Measurements from ENCODE around the gene SLC44A1. TPM values are rescaled to one million over a fixed set of nuclear protein-coding genes. Genes with fewer than 3 reads are reported as not detected.

The SLC44A1 gene
- total RNA-seq, 6 donors from 2014 or later: 15.7 to 62.2 (median 44.6) TPM

DNA sequence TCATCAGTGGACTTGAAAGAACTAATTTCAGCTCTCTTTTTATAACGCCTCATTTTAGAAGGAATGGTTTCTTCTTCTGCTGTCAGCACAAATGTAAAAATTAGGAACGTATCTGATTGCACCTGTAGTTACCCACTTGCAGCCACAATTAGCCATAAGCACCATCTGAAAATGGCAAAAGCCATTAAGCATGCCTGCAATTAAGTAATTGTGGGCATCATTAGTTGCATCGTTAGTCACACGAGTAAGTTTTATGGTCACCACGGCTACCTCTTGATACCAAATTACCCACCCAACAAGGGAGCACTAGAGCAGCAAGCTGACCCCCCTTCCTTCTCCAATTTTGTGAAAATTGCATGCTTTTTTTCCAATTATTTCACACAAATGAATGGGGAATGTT is 25.8 kb upstream of the SLC44A1 start:
- WGBS, 2 donors: 88 to 93% methylated on average over 5 of the region's 5 CpGs
- Histone ChIP-seq H3K27ac (no peak overlapping the region), H3K27me3 (no peaks in the 10 kb centered on the region), H3K36me3 (no peaks in the 10 kb centered on the region), H3K4me1 (no peaks in the 10 kb centered on the region), H3K9me3 (peaks cover 5 to 12% (median 8%) of the 10 kb centered on the region in 4 donors), H3K4me3 (no peak overlapping the region)
- ATAC-seq (ENCODE audit: low FRiP score in 2 of 2) (no peak), DNase-seq (no peak)
- TF ChIP-seq, protein P1, sequence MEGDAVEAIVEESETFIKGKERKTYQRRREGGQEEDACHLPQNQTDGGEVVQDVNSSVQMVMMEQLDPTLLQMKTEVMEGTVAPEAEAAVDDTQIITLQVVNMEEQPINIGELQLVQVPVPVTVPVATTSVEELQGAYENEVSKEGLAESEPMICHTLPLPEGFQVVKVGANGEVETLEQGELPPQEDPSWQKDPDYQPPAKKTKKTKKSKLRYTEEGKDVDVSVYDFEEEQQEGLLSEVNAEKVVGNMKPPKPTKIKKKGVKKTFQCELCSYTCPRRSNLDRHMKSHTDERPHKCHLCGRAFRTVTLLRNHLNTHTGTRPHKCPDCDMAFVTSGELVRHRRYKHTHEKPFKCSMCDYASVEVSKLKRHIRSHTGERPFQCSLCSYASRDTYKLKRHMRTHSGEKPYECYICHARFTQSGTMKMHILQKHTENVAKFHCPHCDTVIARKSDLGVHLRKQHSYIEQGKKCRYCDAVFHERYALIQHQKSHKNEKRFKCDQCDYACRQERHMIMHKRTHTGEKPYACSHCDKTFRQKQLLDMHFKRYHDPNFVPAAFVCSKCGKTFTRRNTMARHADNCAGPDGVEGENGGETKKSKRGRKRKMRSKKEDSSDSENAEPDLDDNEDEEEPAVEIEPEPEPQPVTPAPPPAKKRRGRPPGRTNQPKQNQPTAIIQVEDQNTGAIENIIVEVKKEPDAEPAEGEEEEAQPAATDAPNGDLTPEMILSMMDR (IDR thresholded peaks at IDR 0.05): no peak
- TF ChIP-seq POLR2AphosphoS5 (IDR thresholded peaks at IDR 0.05): no peak
- no peak for TF ChIP-seq EP300 (IDR thresholded peaks at IDR 0.05)
- no peak for TF ChIP-seq POLR2A (IDR thresholded peaks at IDR 0.05)

DNA sequence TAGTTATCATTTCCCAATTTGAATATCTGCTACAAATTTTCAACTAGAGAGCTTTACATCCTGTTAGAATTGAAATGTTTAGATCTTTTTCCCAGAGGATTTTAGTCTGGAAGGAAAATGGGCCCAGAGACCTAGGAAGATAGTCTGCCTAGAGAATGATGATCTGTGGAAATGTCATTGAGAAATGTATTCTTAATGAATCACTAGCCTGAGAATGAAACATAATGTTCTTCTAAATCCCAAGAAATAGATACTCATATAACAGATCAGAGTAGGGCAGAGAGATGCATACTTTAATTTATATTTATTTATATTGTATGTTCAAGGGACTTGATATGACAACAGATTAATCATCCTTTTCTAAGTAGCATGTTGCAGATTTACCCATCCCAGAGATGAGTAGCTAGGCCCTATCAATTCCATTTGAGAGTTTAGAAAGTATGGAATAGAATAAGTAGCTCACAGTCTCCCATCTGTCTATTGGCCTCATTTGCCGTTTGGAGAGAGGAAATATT is 25.1 kb upstream of the SLC44A1 start:
- DNase-seq (no peak), ATAC-seq (ENCODE audit: low FRiP score in 2 of 2) (no peak)
- Histone ChIP-seq H3K4me1 (no peaks in the 10 kb centered on the region), H3K27me3 (no peaks in the 10 kb centered on the region), H3K36me3 (no peaks in the 10 kb centered on the region), H3K27ac (no peak overlapping the region), H3K9me3 (peaks cover 12 to 18% (median 14%) of the 10 kb centered on the region in 4 donors), H3K4me3 (no peak overlapping the region)
- WGBS, 2 donors: 65 to 83% methylated on average over 1 of the region's 1 CpG
- no peak for TF ChIP-seq POLR2A (IDR thresholded peaks at IDR 0.05)
- TF ChIP-seq POLR2AphosphoS5 (IDR thresholded peaks at IDR 0.05): no peak
- TF ChIP-seq EP300 (IDR thresholded peaks at IDR 0.05): no peak
- TF ChIP-seq, protein P1 (IDR thresholded peaks at IDR 0.05): no peak

DNA sequence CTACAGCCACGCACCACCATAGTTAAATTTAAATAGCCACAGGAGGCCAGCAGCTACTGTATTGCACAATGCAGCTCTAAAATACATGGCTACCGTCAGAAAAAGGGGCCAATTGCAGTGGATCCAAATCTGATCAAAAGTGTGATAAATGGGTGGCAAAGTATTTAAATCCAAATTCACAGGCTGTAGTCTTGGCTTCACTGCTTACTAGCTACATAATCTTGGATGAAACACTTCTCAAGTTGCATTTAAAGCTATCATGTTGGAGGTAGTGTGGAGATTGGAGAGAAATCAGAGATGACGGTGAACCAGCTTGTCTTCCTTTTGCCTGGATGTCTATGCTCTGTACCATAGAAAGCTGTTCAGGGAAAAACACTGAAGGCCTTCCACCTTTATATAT is 24.0 kb upstream of the SLC44A1 start:
- TF ChIP-seq POLR2AphosphoS5 (IDR thresholded peaks at IDR 0.05) (no peak), POLR2A (IDR thresholded peaks at IDR 0.05) (no peak), EP300 (IDR thresholded peaks at IDR 0.05) (no peak)
- TF ChIP-seq, protein P1 (IDR thresholded peaks at IDR 0.05): no peak
- ATAC-seq (ENCODE audit: low FRiP score in 2 of 2): no peak
- Histone ChIP-seq H3K9me3 (peaks cover 15 to 24% (median 19%) of the 10 kb centered on the region in 4 donors), H3K4me1 (no peaks in the 10 kb centered on the region), H3K4me3 (no peak overlapping the region), H3K27me3 (no peaks in the 10 kb centered on the region), H3K36me3 (no peaks in the 10 kb centered on the region), H3K27ac (no peak overlapping the region)
- 90 to 91% methylated on average over 3 of the region's 3 CpGs for WGBS, 2 donors
- no peak for DNase-seq

DNA sequence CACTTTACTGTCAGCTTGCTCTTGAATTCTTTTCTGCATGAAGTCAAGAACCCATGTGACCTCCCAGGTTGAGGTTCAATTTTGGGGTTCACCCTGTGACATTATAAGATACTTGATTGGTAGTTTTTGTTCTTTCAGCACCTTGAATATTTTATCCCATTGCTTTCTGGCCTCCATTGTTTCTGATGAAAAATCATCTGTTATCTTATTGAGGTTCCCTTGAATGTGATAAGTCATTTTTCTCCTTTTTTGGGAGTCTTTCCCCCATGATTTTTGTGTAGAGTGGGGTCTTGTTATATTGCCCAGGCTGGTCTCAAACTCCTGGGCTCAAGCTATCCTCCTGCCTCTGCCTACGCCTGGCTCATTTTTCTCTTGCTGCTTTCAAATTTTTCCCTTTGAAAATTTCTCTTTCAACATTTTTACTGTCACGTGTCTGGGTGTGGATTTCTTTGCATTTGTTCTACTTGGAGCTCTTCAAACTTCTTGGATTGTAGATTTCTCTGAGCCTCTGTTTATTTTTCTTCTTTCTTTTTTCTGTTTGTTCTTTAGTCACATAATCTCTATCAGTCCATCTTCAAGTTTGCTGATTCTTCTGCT is 20.8 kb upstream of the SLC44A1 start:
- H3K4me1 ChIP-seq: no peaks in the 10 kb centered on the region
- 89 to 94% methylated on average over 2 of the region's 2 CpGs for WGBS, 2 donors
- H3K27me3 ChIP-seq: no peaks in the 10 kb centered on the region
- peaks cover 15 to 24% (median 19%) of the 10 kb centered on the region in 4 donors for H3K9me3 ChIP-seq
- no peak overlapping the region for H3K4me3 ChIP-seq
- no peak for ATAC-seq (ENCODE audit: low FRiP score in 2 of 2)
- no peak overlapping the region for H3K27ac ChIP-seq
- H3K36me3 ChIP-seq: no peaks in the 10 kb centered on the region
- TF ChIP-seq EP300 (IDR thresholded peaks at IDR 0.05) (no peak), POLR2A (IDR thresholded peaks at IDR 0.05) (no peak), POLR2AphosphoS5 (IDR thresholded peaks at IDR 0.05) (no peak)
- TF ChIP-seq, protein P1 (IDR thresholded peaks at IDR 0.05): no peak
- no peak for DNase-seq

DNA sequence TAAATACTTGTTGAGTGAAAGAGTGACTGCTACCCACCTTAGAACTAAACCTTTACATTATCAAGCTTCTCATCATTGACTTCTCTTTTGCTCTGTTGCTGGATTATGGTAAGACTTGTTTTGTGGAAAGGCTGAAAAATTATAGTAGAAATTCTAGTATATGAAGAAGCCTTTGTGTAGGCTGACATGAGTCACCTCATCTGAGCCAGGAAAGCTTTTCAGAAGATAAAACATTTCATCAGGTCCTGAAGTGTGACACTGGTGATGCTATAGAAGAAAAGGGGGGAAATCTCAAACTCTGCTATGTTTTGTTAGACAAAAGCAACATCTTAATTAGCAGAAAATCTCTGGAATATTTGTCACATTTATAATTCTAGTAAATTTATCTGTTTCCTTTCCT is 18.4 kb upstream of the SLC44A1 start:
- DNase-seq (no peak), ATAC-seq (ENCODE audit: low FRiP score in 2 of 2) (no peak)
- no peak overlapping the region for H3K4me3 ChIP-seq
- H3K27ac ChIP-seq: no peak overlapping the region
- H3K36me3 ChIP-seq: no peaks in the 10 kb centered on the region
- peaks cover 15 to 24% (median 19%) of the 10 kb centered on the region in 4 donors for H3K9me3 ChIP-seq
- no peaks in the 10 kb centered on the region for H3K27me3 ChIP-seq
- no peaks in the 10 kb centered on the region for H3K4me1 ChIP-seq
- TF ChIP-seq EP300 (IDR thresholded peaks at IDR 0.05): no peak
- no peak for TF ChIP-seq POLR2AphosphoS5 (IDR thresholded peaks at IDR 0.05)
- TF ChIP-seq POLR2A (IDR thresholded peaks at IDR 0.05): no peak

Measured in upper lobe of left lung (tissue), 6 donors.